Measurements from ENCODE around the gene AP1M2. TPM values are rescaled to one million over a fixed set of nuclear protein-coding genes. Genes with fewer than 3 reads are reported as not detected.

AP1M2 gene
- polyA plus RNA-seq = 10 to 100 TPM; 54.2 to 55.4 TPM

GRCh38 chr19:10587022-10587838, at the start of gene AP1M2:
Gene AP1M2, minus strand, starts transcription at chr19:10587312. Its CDS starts 81 bp downstream, at chr19:10587231.
- peak within 1 kb of the TSS in 1 of 2 donors; percentile 45 for H3K27ac ChIP-seq (ENCODE audit: low read depth in 2 of 2, low read length in 1 of 2)

GRCh38 chr19:10636304-10636972, 49.3 kb upstream of the AP1M2 start:
- H3K36me3 ChIP-seq (ENCODE audit: control insufficient read depth in 2 of 2, insufficient read depth in 2 of 2, low read length in 1 of 2) = peaks cover 29 to 48% of the 10 kb centered on the region in 2 donors
- 83 to 88% methylated on average over 37 of the region's 37 CpGs for WGBS, 2 donors
- H3K4me3 ChIP-seq (ENCODE audit: low read depth in 1 of 2, low read length in 2 of 2) = no peak overlapping the region
- no peaks in the 10 kb centered on the region for H3K27me3 ChIP-seq (ENCODE audit: control insufficient read depth in 1 of 2, insufficient read depth in 2 of 2, low read length in 2 of 2)
- H3K9me3 ChIP-seq (ENCODE audit: control insufficient read depth in 2 of 2, insufficient read depth in 1 of 2, low read depth in 1 of 2, low read length in 1 of 2) = no peaks in the 10 kb centered on the region
- no peaks in the 10 kb centered on the region for H3K4me1 ChIP-seq (ENCODE audit: control insufficient read depth in 2 of 2, insufficient read depth in 2 of 2, low read length in 1 of 2)
- H3K27ac ChIP-seq (ENCODE audit: low read depth in 2 of 2, low read length in 1 of 2) = no peak overlapping the region

More at GRCh38 chr19:10587022-10587838, at the start of gene AP1M2:
- Histone ChIP-seq H3K4me3 (ENCODE audit: low read depth in 1 of 2, low read length in 2 of 2) (peak within 1 kb of the TSS; percentile 64 to 70), H3K36me3 (ENCODE audit: control insufficient read depth in 2 of 2, insufficient read depth in 2 of 2, low read length in 1 of 2) (peaks cover 0 to 5% of the 10 kb centered on the region in 2 donors), H3K9me3 (ENCODE audit: control insufficient read depth in 2 of 2, insufficient read depth in 1 of 2, low read depth in 1 of 2, low read length in 1 of 2) (no peaks in the 10 kb centered on the region), H3K27me3 (ENCODE audit: control insufficient read depth in 1 of 2, insufficient read depth in 2 of 2, low read length in 2 of 2) (no peaks in the 10 kb centered on the region), H3K4me1 (ENCODE audit: control insufficient read depth in 2 of 2, insufficient read depth in 2 of 2, low read length in 1 of 2) (no peaks in the 10 kb centered on the region)
- 17 to 20% methylated on average over 32 to 35 of the region's 35 CpGs for WGBS, 2 donors

- no peak overlapping the region for H3K27ac ChIP-seq (ENCODE audit: low read depth in 2 of 2, low read length in 1 of 2)
- no peak overlapping the region for H3K4me3 ChIP-seq (ENCODE audit: low read depth in 1 of 2, low read length in 2 of 2)
- H3K4me1 ChIP-seq (ENCODE audit: control insufficient read depth in 2 of 2, insufficient read depth in 2 of 2, low read length in 1 of 2) = no peaks in the 10 kb centered on the region
- no peaks in the 10 kb centered on the region for H3K27me3 ChIP-seq (ENCODE audit: control insufficient read depth in 1 of 2, insufficient read depth in 2 of 2, low read length in 2 of 2)
- 90 to 94% methylated on average over 6 of the region's 6 CpGs for WGBS, 2 donors
- peaks cover 30 to 54% of the 10 kb centered on the region in 2 donors for H3K36me3 ChIP-seq (ENCODE audit: control insufficient read depth in 2 of 2, insufficient read depth in 2 of 2, low read length in 1 of 2)
- H3K9me3 ChIP-seq (ENCODE audit: control insufficient read depth in 2 of 2, insufficient read depth in 1 of 2, low read depth in 1 of 2, low read length in 1 of 2) = no peaks in the 10 kb centered on the region
Measured at GRCh38 chr19:10634963-10635362, 47.9 kb upstream of the AP1M2 start.

- Histone ChIP-seq H3K36me3 (ENCODE audit: control insufficient read depth in 2 of 2, insufficient read depth in 2 of 2, low read length in 1 of 2) (peaks cover 30 to 55% of the 10 kb centered on the region in 2 donors), H3K4me3 (ENCODE audit: low read depth in 1 of 2, low read length in 2 of 2) (no peak overlapping the region), H3K27ac (ENCODE audit: low read depth in 2 of 2, low read length in 1 of 2) (no peak overlapping the region), H3K27me3 (ENCODE audit: control insufficient read depth in 1 of 2, insufficient read depth in 2 of 2, low read length in 2 of 2) (no peaks in the 10 kb centered on the region), H3K9me3 (ENCODE audit: control insufficient read depth in 2 of 2, insufficient read depth in 1 of 2, low read depth in 1 of 2, low read length in 1 of 2) (no peaks in the 10 kb centered on the region), H3K4me1 (ENCODE audit: control insufficient read depth in 2 of 2, insufficient read depth in 2 of 2, low read length in 1 of 2) (no peaks in the 10 kb centered on the region)
- WGBS, 2 donors = 89 to 95% methylated on average over 7 of the region's 7 CpGs
Measured at GRCh38 chr19:10634430-10634829, 47.3 kb upstream of the AP1M2 start.

- H3K9me3 ChIP-seq (ENCODE audit: control insufficient read depth in 2 of 2, insufficient read depth in 1 of 2, low read depth in 1 of 2, low read length in 1 of 2) = no peaks in the 10 kb centered on the region
- H3K4me3 ChIP-seq (ENCODE audit: low read depth in 1 of 2, low read length in 2 of 2) = no peak overlapping the region
- no peaks in the 10 kb centered on the region for H3K27me3 ChIP-seq (ENCODE audit: control insufficient read depth in 1 of 2, insufficient read depth in 2 of 2, low read length in 2 of 2)
- peaks cover 22 to 53% of the 10 kb centered on the region in 2 donors for H3K36me3 ChIP-seq (ENCODE audit: control insufficient read depth in 2 of 2, insufficient read depth in 2 of 2, low read length in 1 of 2)
- peaks cover 5 to 9% of the 10 kb centered on the region in 2 donors for H3K4me1 ChIP-seq (ENCODE audit: control insufficient read depth in 2 of 2, insufficient read depth in 2 of 2, low read length in 1 of 2)
- H3K27ac ChIP-seq (ENCODE audit: low read depth in 2 of 2, low read length in 1 of 2) = no peak overlapping the region
- WGBS, 2 donors = 80 to 83% methylated on average over 14 of the region's 14 CpGs
Measured at GRCh38 chr19:10631874-10632273, 44.8 kb upstream of the AP1M2 start.

- Histone ChIP-seq H3K4me1 (ENCODE audit: control insufficient read depth in 2 of 2, insufficient read depth in 2 of 2, low read length in 1 of 2) (peaks cover 5 to 22% of the 10 kb centered on the region in 2 donors), H3K27me3 (ENCODE audit: control insufficient read depth in 1 of 2, insufficient read depth in 2 of 2, low read length in 2 of 2) (no peaks in the 10 kb centered on the region), H3K27ac (ENCODE audit: low read depth in 2 of 2, low read length in 1 of 2) (peak overlapping the region; percentile 81 to 92), H3K4me3 (ENCODE audit: low read depth in 1 of 2, low read length in 2 of 2) (peak overlapping the region; percentile 87 to 93), H3K36me3 (ENCODE audit: control insufficient read depth in 2 of 2, insufficient read depth in 2 of 2, low read length in 1 of 2) (peaks cover 0 to 18% of the 10 kb centered on the region in 2 donors), H3K9me3 (ENCODE audit: control insufficient read depth in 2 of 2, insufficient read depth in 1 of 2, low read depth in 1 of 2, low read length in 1 of 2) (no peaks in the 10 kb centered on the region)
- WGBS, 2 donors = 21% methylated on average over 8 to 10 of the region's 10 CpGs
Measured at GRCh38 chr19:10625762-10626138, 38.6 kb upstream of the AP1M2 start.

GRCh38 chr19:10625003-10625761, 38.1 kb upstream of the AP1M2 start, which contains the start of gene SLC44A2:
Gene SLC44A2, plus strand, starts transcription at chr19:10625553. Its CDS starts 81 bp downstream, at chr19:10625634.
- Histone ChIP-seq H3K4me3 (ENCODE audit: low read depth in 1 of 2, low read length in 2 of 2) (peak within 1 kb of the TSS; percentile 87 to 93), H3K27me3 (ENCODE audit: control insufficient read depth in 1 of 2, insufficient read depth in 2 of 2, low read length in 2 of 2) (no peaks in the 10 kb centered on the region), H3K27ac (ENCODE audit: low read depth in 2 of 2, low read length in 1 of 2) (peak within 1 kb of the TSS; percentile 81 to 92), H3K9me3 (ENCODE audit: control insufficient read depth in 2 of 2, insufficient read depth in 1 of 2, low read depth in 1 of 2, low read length in 1 of 2) (no peaks in the 10 kb centered on the region), H3K36me3 (ENCODE audit: control insufficient read depth in 2 of 2, insufficient read depth in 2 of 2, low read length in 1 of 2) (peaks cover 0 to 16% of the 10 kb centered on the region in 2 donors), H3K4me1 (ENCODE audit: control insufficient read depth in 2 of 2, insufficient read depth in 2 of 2, low read length in 1 of 2) (peaks cover 5 to 22% of the 10 kb centered on the region in 2 donors)
- 13 to 24% methylated on average over 43 to 53 of the region's 53 CpGs for WGBS, 2 donors

- peaks cover 0 to 13% of the 10 kb centered on the region in 2 donors for H3K36me3 ChIP-seq (ENCODE audit: control insufficient read depth in 2 of 2, insufficient read depth in 2 of 2, low read length in 1 of 2)
- H3K9me3 ChIP-seq (ENCODE audit: control insufficient read depth in 2 of 2, insufficient read depth in 1 of 2, low read depth in 1 of 2, low read length in 1 of 2) = no peaks in the 10 kb centered on the region
- 55 to 62% methylated on average over 6 of the region's 6 CpGs for WGBS, 2 donors
- H3K27ac ChIP-seq (ENCODE audit: low read depth in 2 of 2, low read length in 1 of 2) = peak overlapping the region; percentile 21 to 69
- peaks cover 5 to 22% of the 10 kb centered on the region in 2 donors for H3K4me1 ChIP-seq (ENCODE audit: control insufficient read depth in 2 of 2, insufficient read depth in 2 of 2, low read length in 1 of 2)
- H3K4me3 ChIP-seq (ENCODE audit: low read depth in 1 of 2, low read length in 2 of 2) = no peak overlapping the region
- no peaks in the 10 kb centered on the region for H3K27me3 ChIP-seq (ENCODE audit: control insufficient read depth in 1 of 2, insufficient read depth in 2 of 2, low read length in 2 of 2)
Measured at GRCh38 chr19:10624585-10624984, 37.5 kb upstream of the AP1M2 start.

- 97% methylated on average over 8 of the region's 8 CpGs for WGBS, 2 donors
- no peak overlapping the region for H3K4me3 ChIP-seq (ENCODE audit: low read depth in 1 of 2, low read length in 2 of 2)
- no peaks in the 10 kb centered on the region for H3K9me3 ChIP-seq (ENCODE audit: control insufficient read depth in 2 of 2, insufficient read depth in 1 of 2, low read depth in 1 of 2, low read length in 1 of 2)
- H3K27me3 ChIP-seq (ENCODE audit: control insufficient read depth in 1 of 2, insufficient read depth in 2 of 2, low read length in 2 of 2) = no peaks in the 10 kb centered on the region
- no peak overlapping the region for H3K27ac ChIP-seq (ENCODE audit: low read depth in 2 of 2, low read length in 1 of 2)
- H3K36me3 ChIP-seq (ENCODE audit: control insufficient read depth in 2 of 2, insufficient read depth in 2 of 2, low read length in 1 of 2) = no peaks in the 10 kb centered on the region
- peaks cover 0 to 17% of the 10 kb centered on the region in 2 donors for H3K4me1 ChIP-seq (ENCODE audit: control insufficient read depth in 2 of 2, insufficient read depth in 2 of 2, low read length in 1 of 2)
Measured at GRCh38 chr19:10621966-10622365, 34.9 kb upstream of the AP1M2 start.

Data from esophagus (tissue), 2 donors.